ENCODE measurements around the gene MAP2K4. TPM values are rescaled to one million over a fixed set of nuclear protein-coding genes. Genes with fewer than 3 reads are reported as not detected.

MAP2K4 gene
- total RNA-seq, 1 experiment from 2014 or later, result 46.1 TPM

- no peak overlapping the region for H2AFZ ChIP-seq (ENCODE audit: low read length)
- H3K79me2 ChIP-seq (ENCODE audit: insufficient read depth, low read length), result no peaks in the 10 kb centered on the region
- no peak overlapping the region for H3K14ac ChIP-seq (ENCODE audit: insufficient read depth, low read length)
- H2BK120ac ChIP-seq (ENCODE audit: low read depth, low read length, poor library complexity, severe bottlenecking), result no peak overlapping the region
- Mint-ChIP-seq H3K9me3 (peaks cover 4 to 5% of the 10 kb centered on the region in 2 experiments; a peak in 4 of 5 replicates), H3K36me3 (ENCODE audit: insufficient read depth in 1 of 3, low read depth in 3 of 3) (peaks cover 34 to 62% (median 56%) of the 10 kb centered on the region in 3 experiments), H3K27ac (no peak overlapping the region), H3K4me3 (no peak overlapping the region), H3K27me3 (ENCODE audit: low read depth) (no peaks in the 10 kb centered on the region), H3K4me1 (no peaks in the 10 kb centered on the region)
- DNase-seq, result no peak
- no peaks in the 10 kb centered on the region for H4K20me1 ChIP-seq (ENCODE audit: control insufficient read depth, insufficient read depth, insufficient read length)
- no peak overlapping the region for H2BK15ac ChIP-seq (ENCODE audit: low read depth, low read length)
- H2BK12ac ChIP-seq (ENCODE audit: insufficient read length, low read depth, low read length), result no peak overlapping the region
- no peaks in the 10 kb centered on the region for H3K27me3 ChIP-seq (ENCODE audit: insufficient read depth, low read length)
- no peak for TF ChIP-seq CTCF (conservative IDR thresholded peaks at IDR 0.05)
- no peak overlapping the region for H2BK20ac ChIP-seq (ENCODE audit: low read depth, low read length, poor library complexity, severe bottlenecking)
- H3K9me3 ChIP-seq (ENCODE audit: control insufficient read depth, low read depth, low read length), result no peaks in the 10 kb centered on the region
- no peak overlapping the region for H4K8ac ChIP-seq (replicated peaks; ENCODE audit: insufficient read length, low read depth, low read length)
- no peak overlapping the region for H4K5ac ChIP-seq (ENCODE audit: insufficient read length, low read depth, low read length)
- H2AK5ac ChIP-seq (ENCODE audit: insufficient read length, low read length), result no peak overlapping the region
- H3K27ac ChIP-seq (ENCODE audit: insufficient read length, low read depth, low read length), result no peak overlapping the region
- no peak overlapping the region for H3K23ac ChIP-seq (ENCODE audit: insufficient read length, low read depth, low read length)
- H3K9ac ChIP-seq (ENCODE audit: extremely low read depth, insufficient read length, low read length), result no peak overlapping the region
- no peak overlapping the region for H3K18ac ChIP-seq (ENCODE audit: insufficient read length, low read depth, low read length)
- no peak overlapping the region for H3T11ph ChIP-seq (ENCODE audit: low read length)
- no peaks in the 10 kb centered on the region for H3K79me1 ChIP-seq (ENCODE audit: insufficient read depth, low read depth, low read length, poor library complexity, severe bottlenecking)
- no peak overlapping the region for H2BK5ac ChIP-seq (ENCODE audit: insufficient read length, low read length)
- no peaks in the 10 kb centered on the region for H3K23me2 ChIP-seq (ENCODE audit: insufficient read length, low read depth, low read length, poor library complexity, severe bottlenecking)
- no peak overlapping the region for H3K56ac ChIP-seq (ENCODE audit: insufficient read length, low read depth, low read length)
- H3K4ac ChIP-seq (ENCODE audit: low read depth, low read length), result no peak overlapping the region
- no peaks in the 10 kb centered on the region for H3K4me1 ChIP-seq (ENCODE audit: insufficient read depth, low read length)
- H4K91ac ChIP-seq (ENCODE audit: insufficient read length, low read depth, low read length), result no peak overlapping the region
- H3K4me2 ChIP-seq (ENCODE audit: insufficient read depth, insufficient read length, low read length), result no peak overlapping the region
Measured at GRCh38 chr17:12136646-12137045, 116.0 kb downstream of the MAP2K4 start.

All from H9 (cell line).